WTC11 (cell line): ENCODE results near the gene CAND2. TPM values are rescaled to one million over a fixed set of nuclear protein-coding genes. Genes with fewer than 3 reads are reported as not detected.

ENCODE experiments used
- ATAC-seq: fragments of 200-7000 bp; cut with Tn5 transposase; 2 replicates; pipeline ENCODE4 v1.10.0; 2021; ENCODE audit warnings: mild to moderate bottlenecking, moderate library complexity
- CTCF ChIA-PET: fragments of 300-600 bp; sonication (Branson Sonifier 250); formaldehyde crosslinking; loops from one replicate; lab custom pipeline; 2021; ENCODE audit warnings: antibody characterized with exemption; lab: Charles Lee
- POLR2A ChIA-PET: fragments of 350-600 bp; sonication (Branson Sonifier 250); formaldehyde crosslinking; loops from one replicate; lab custom pipeline; 2021; ENCODE audit warnings: antibody characterized with exemption; lab: Charles Lee
- DNase-seq: peaks from one replicate; pipeline ENCODE4 v3.0.0; 2021; ENCODE audit warnings: low spot score
- H3K27ac Mint-ChIP-seq: 2 replicates; pipeline ENCODE4 v1.8.0; 2021; ENCODE audit warnings: mixed read lengths
- H3K27me3 Mint-ChIP-seq: 2 replicates; pipeline ENCODE4 v1.8.0; 2021; ENCODE audit warnings: low read depth, mild to moderate bottlenecking, moderate library complexity, mixed read lengths
- H3K36me3 Mint-ChIP-seq: 2 replicates; pipeline ENCODE4 v1.8.0; 2021; ENCODE audit warnings: mixed read lengths
- H3K4me1 Mint-ChIP-seq: 2 replicates; pipeline ENCODE4 v1.8.0; 2022; ENCODE audit warnings: mixed read lengths
- H3K4me3 Mint-ChIP-seq: 2 replicates; pipeline ENCODE4 v1.8.0; 2021; ENCODE audit warnings: mild to moderate bottlenecking, moderate library complexity, mixed read lengths
- H3K9me3 Mint-ChIP-seq: 2 replicates; pipeline ENCODE4 v1.8.0; 2021; ENCODE audit warnings: mixed read lengths
- ATF2 ChIP-seq: sonication (generic); formaldehyde crosslinking; IDR thresholded peaks from 2 replicates; pipeline ENCODE4 v1.8.1; 2022; ENCODE audit warnings: low read depth, missing genetic modification reagents, borderline replicate concordance
- CBFB ChIP-seq: sonication (generic); formaldehyde crosslinking; IDR thresholded peaks from 2 replicates; pipeline ENCODE4 v1.8.1; 2022; ENCODE audit warnings: mild to moderate bottlenecking, low read depth, missing genetic modification reagents
- CREB1 ChIP-seq: sonication (generic); formaldehyde crosslinking; IDR thresholded peaks from 2 replicates; pipeline ENCODE4 v1.8.0; 2023; ENCODE audit warnings: mild to moderate bottlenecking, missing genetic modification reagents
- CREM ChIP-seq: sonication (generic); formaldehyde crosslinking; IDR thresholded peaks from 2 replicates; pipeline ENCODE4 v1.8.1; 2022; ENCODE audit warnings: mild to moderate bottlenecking, missing genetic modification reagents, moderate library complexity
- ELF4 ChIP-seq: sonication (generic); formaldehyde crosslinking; IDR thresholded peaks from 2 replicates; pipeline ENCODE4 v1.8.1; 2022; ENCODE audit warnings: low read depth, mild to moderate bottlenecking, moderate library complexity, missing genetic modification reagents
- ERG ChIP-seq: fragments of 250-450 bp; sonication (Bioruptor Pico); IDR thresholded peaks from 2 replicates; pipeline ENCODE4 v1.8.0; 2021; ENCODE audit warnings: mild to moderate bottlenecking
- GABPB1 ChIP-seq: sonication (generic); formaldehyde crosslinking; IDR thresholded peaks from 2 replicates; pipeline ENCODE4 v1.8.1; 2023; ENCODE audit warnings: mild to moderate bottlenecking, missing genetic modification reagents
- GRHL2 ChIP-seq: fragments of 250-450 bp; sonication (Bioruptor Pico); IDR thresholded peaks from 2 replicates; pipeline ENCODE4 v1.8.0; 2022; ENCODE audit warnings: mild to moderate bottlenecking, moderate library complexity; ENCODE audit not compliant: insufficient replicate concordance, severe bottlenecking
- GTF2I ChIP-seq: fragments of 250-450 bp; sonication (Bioruptor Pico); conservative IDR thresholded peaks from 2 replicates; pipeline ENCODE4 v1.4.0; 2021; ENCODE audit warnings: mild to moderate bottlenecking
- RELA ChIP-seq: sonication (generic); formaldehyde crosslinking; IDR thresholded peaks from 2 replicates; pipeline ENCODE4 v1.8.1; 2022; ENCODE audit warnings: missing genetic modification reagents, mild to moderate bottlenecking, borderline replicate concordance
- SMAD4 ChIP-seq: sonication (generic); formaldehyde crosslinking; IDR thresholded peaks from 2 replicates; pipeline ENCODE4 v1.8.0; 2022; ENCODE audit warnings: mild to moderate bottlenecking, missing genetic modification reagents
- SP1 ChIP-seq: sonication (generic); formaldehyde crosslinking; conservative IDR thresholded peaks from 2 replicates; pipeline ENCODE4 v1.8.1; 2022; ENCODE audit warnings: missing genetic modification reagents
- STAT6 ChIP-seq: sonication (generic); formaldehyde crosslinking; conservative IDR thresholded peaks from 2 replicates; pipeline ENCODE4 v1.8.1; 2023; ENCODE audit warnings: mild to moderate bottlenecking, low read depth, missing genetic modification reagents, moderate library complexity
- TEAD1 ChIP-seq: sonication (generic); formaldehyde crosslinking; IDR thresholded peaks from 2 replicates; pipeline ENCODE4 v1.8.0; 2022; ENCODE audit warnings: mild to moderate bottlenecking, missing genetic modification reagents
- TP53 ChIP-seq: sonication (generic); formaldehyde crosslinking; IDR thresholded peaks from 2 replicates; pipeline ENCODE4 v1.8.1; 2023; ENCODE audit warnings: mild to moderate bottlenecking, missing genetic modification reagents
- USF1 ChIP-seq: sonication (generic); formaldehyde crosslinking; IDR thresholded peaks from 2 replicates; pipeline ENCODE4 v1.8.0; 2022; ENCODE audit warnings: mild to moderate bottlenecking, missing genetic modification reagents
- USF2 ChIP-seq: sonication (generic); formaldehyde crosslinking; IDR thresholded peaks from 2 replicates; pipeline ENCODE4 v1.8.1; 2023; ENCODE audit warnings: mild to moderate bottlenecking, missing genetic modification reagents, moderate library complexity
- ZBTB43 ChIP-seq: sonication (generic); formaldehyde crosslinking; IDR thresholded peaks from 2 replicates; pipeline ENCODE4 v1.8.1; 2023; ENCODE audit warnings: mild to moderate bottlenecking, missing genetic modification reagents
- ZNF317 ChIP-seq: sonication (generic); formaldehyde crosslinking; IDR thresholded peaks from 2 replicates; pipeline ENCODE4 v1.8.1; 2023; ENCODE audit warnings: low read depth, mild to moderate bottlenecking, moderate library complexity, missing genetic modification reagents, borderline replicate concordance
- total RNA-seq: library from RNA; stranded (reverse); gene quantifications from 3 replicates; pipeline ENCODE4 v1.2.3, GENCODE V29; 2021

The CAND2 gene
- total RNA-seq, 1 experiment from 2014 or later: 15.4 TPM

GRCh38 chr3:12772462-12772861, 24.0 kb upstream of the CAND2 start:
- no peaks in the 10 kb centered on the region for H3K9me3 Mint-ChIP-seq
- no peak for DNase-seq
- ChIA-PET POLR2A (no interaction called here), CTCF (interaction anchor here (1.2 to 1.8 kb wide), 2 partner anchors 13 to 15 kb away, joined by 3 to 6 read pairs; partner anchors contain the start of gene TMEM40)
- TF ChIP-seq SP1 (CRISPR knock-in tag) (no peak), RELA (CRISPR knock-in tag) (no peak), ELF4 (CRISPR knock-in tag) (no peak), USF1 (no peak), TP53 (no peak), ZBTB43 (CRISPR knock-in tag) (no peak), CREM (CRISPR knock-in tag) (no peak)
- H3K4me1 Mint-ChIP-seq: no peaks in the 10 kb centered on the region
- H3K27me3 Mint-ChIP-seq: peaks cover 13% of the 10 kb centered on the region
- no peak for ATAC-seq
- H3K27ac Mint-ChIP-seq: no peak overlapping the region
- H3K4me3 Mint-ChIP-seq: no peak overlapping the region
- no peaks in the 10 kb centered on the region for H3K36me3 Mint-ChIP-seq

GRCh38 chr3:12773030-12773709, 23.3 kb upstream of the CAND2 start:
- ChIA-PET CTCF (no interaction called here), POLR2A (no interaction called here)
- H3K27ac Mint-ChIP-seq: no peak overlapping the region
- no peaks in the 10 kb centered on the region for H3K9me3 Mint-ChIP-seq
- TF ChIP-seq GABPB1 (CRISPR knock-in tag) (no peak), ZNF317 (no peak), CREB1 (CRISPR knock-in tag) (no peak), GTF2I (no peak), GRHL2 (CRISPR knock-in tag) (no peak), TEAD1 (CRISPR knock-in tag) (no peak), USF2 (no peak), STAT6 (CRISPR knock-in tag) (no peak), CBFB (no peak), ERG (CRISPR knock-in tag) (no peak), SMAD4 (CRISPR knock-in tag) (no peak), ATF2 (CRISPR knock-in tag) (no peak)
- H3K36me3 Mint-ChIP-seq: no peaks in the 10 kb centered on the region
- H3K4me1 Mint-ChIP-seq: no peaks in the 10 kb centered on the region
- no peak for DNase-seq
- no peak overlapping the region for H3K4me3 Mint-ChIP-seq
- no peak for ATAC-seq
- H3K27me3 Mint-ChIP-seq: peaks cover 13% of the 10 kb centered on the region
